ENCODE measurements around the gene DOCK1.

The DOCK1 gene

GRCh38 chr10:127356360-127356759 is 451.1 kb downstream of the DOCK1 start:
- no peak for DNase-seq (ENCODE audit: low read depth)

- no peak for DNase-seq (ENCODE audit: low read depth)
These were observed 452.0 kb downstream of the DOCK1 start for GRCh38 chr10:127357265-127357664.

- DNase-seq (ENCODE audit: low read depth): no peak
These were observed 453.1 kb downstream of the DOCK1 start for GRCh38 chr10:127358337-127358736.

GRCh38 chr10:127364034-127364433 is 458.8 kb downstream of the DOCK1 start:
- no peak for DNase-seq (ENCODE audit: low read depth)

GRCh38 chr10:127368101-127368500 is 462.9 kb downstream of the DOCK1 start:
- no peak for DNase-seq (ENCODE audit: low read depth)

GRCh38 chr10:127368929-127369328 is 463.7 kb downstream of the DOCK1 start:
- DNase-seq (ENCODE audit: low read depth): no peak

GRCh38 chr10:127370601-127371000 is 465.4 kb downstream of the DOCK1 start:
- no peak for DNase-seq (ENCODE audit: low read depth)

- no peak for DNase-seq (ENCODE audit: low read depth)
These were observed 467.1 kb downstream of the DOCK1 start for GRCh38 chr10:127372361-127372760.

GRCh38 chr10:127374074-127374680 is 468.9 kb downstream of the DOCK1 start:
- DNase-seq (ENCODE audit: low read depth): no peak

GRCh38 chr10:127374901-127375300 is 469.7 kb downstream of the DOCK1 start:
- DNase-seq (ENCODE audit: low read depth): no peak

GRCh38 chr10:127375461-127375860 is 470.2 kb downstream of the DOCK1 start:
- no peak for DNase-seq (ENCODE audit: low read depth)

GRCh38 chr10:127376071-127376470 is 470.8 kb downstream of the DOCK1 start:
- DNase-seq (ENCODE audit: low read depth): no peak

GRCh38 chr10:127378628-127379027 is 473.4 kb downstream of the DOCK1 start:
- DNase-seq (ENCODE audit: low read depth): no peak

GRCh38 chr10:127384532-127384931 is 479.3 kb downstream of the DOCK1 start:
- DNase-seq (ENCODE audit: low read depth): no peak

GRCh38 chr10:127385066-127385465 is 479.8 kb downstream of the DOCK1 start:
- no peak for DNase-seq (ENCODE audit: low read depth)

GRCh38 chr10:127386606-127387327 is 481.5 kb downstream of the DOCK1 start:
- no peak for DNase-seq (ENCODE audit: low read depth)

- no peak for DNase-seq (ENCODE audit: low read depth)
These were observed 486.6 kb downstream of the DOCK1 start for GRCh38 chr10:127391875-127392274.

- DNase-seq (ENCODE audit: low read depth): no peak
These were observed 487.4 kb downstream of the DOCK1 start for GRCh38 chr10:127392351-127393235.

GRCh38 chr10:127398140-127398970 is 493.1 kb downstream of the DOCK1 start:
- DNase-seq (ENCODE audit: low read depth): no peak

- no peak for DNase-seq (ENCODE audit: low read depth)
These were observed 493.7 kb downstream of the DOCK1 start for GRCh38 chr10:127398971-127399365.

GRCh38 chr10:127399668-127400067 is 494.4 kb downstream of the DOCK1 start:
- no peak for DNase-seq (ENCODE audit: low read depth)

GRCh38 chr10:127400216-127400615 is 495.0 kb downstream of the DOCK1 start:
- no peak for DNase-seq (ENCODE audit: low read depth)

Data from T follicular helper cell (primary cell).